Cardiac muscle cell (in vitro differentiated cells and primary cell): ENCODE data around the gene PDE4B. TPM values are rescaled to one million over a fixed set of nuclear protein-coding genes. Genes with fewer than 3 reads are reported as not detected.

Source experiments
- DNase-seq, 2 donors: peaks; one replicate each; pipeline versions ENCODE4 v3.0.0 to v3.0.0-alpha.2; 2010 to 2017; ENCODE audit warnings: low read depth in 1 of 2, low spot score in 1 of 2
- H3K27ac ChIP-seq: fragments of 200-600 bp; sonication (generic); 2 replicates; pipeline ENCODE4 v1.5.1; 2016
- H3K27me3 ChIP-seq: fragments of 200-600 bp; sonication (generic); 2 replicates; pipeline ENCODE4 v1.6.0; 2016; ENCODE audit warnings: control low read depth
- H3K36me3 ChIP-seq: fragments of 200-600 bp; sonication (generic); 2 replicates; pipeline ENCODE4 v1.5.1; 2016; ENCODE audit warnings: control low read depth
- H3K4me1 ChIP-seq: fragments of 200-600 bp; sonication (generic); 2 replicates; pipeline ENCODE4 v1.8.1; 2017; ENCODE audit warnings: low read depth, mild to moderate bottlenecking, mixed run types
- H3K4me3 ChIP-seq: fragments of 200-600 bp; sonication (generic); 2 replicates; pipeline ENCODE4 v1.5.1; 2016; ENCODE audit warnings: mild to moderate bottlenecking
- H3K9me3 ChIP-seq: fragments of 200-600 bp; sonication (generic); 2 replicates; pipeline ENCODE4 v1.5.1; 2017; ENCODE audit warnings: low read depth, mild to moderate bottlenecking, control low read depth
- polyA plus RNA-seq: library from polyadenylated mRNA; unstranded; fragments of >200 nt; fragmentation: Nextera tagmentation; extraction: Ambion mirVana; gene quantifications from 2 replicates; pipeline ENCODE4 v1.2.1, GENCODE V29; 2016
- total RNA-seq: library from RNA; depleted of rRNA; stranded (reverse); fragments of >200 nt; gene quantifications from 2 replicates; pipeline ENCODE4 v1.2.3, GENCODE V29; 2016
- TF ChIP-seq, protein P1 (sequence below): IDR thresholded peaks from 2 replicates; pipeline ENCODE4 v1.5.1; 2012; ENCODE audit warnings: low read depth, mild to moderate bottlenecking, low read length

The PDE4B gene
- total and polyA plus RNA-seq, 2 experiments from 2014 or later, result 0.65 to 3.9 TPM

DNA sequence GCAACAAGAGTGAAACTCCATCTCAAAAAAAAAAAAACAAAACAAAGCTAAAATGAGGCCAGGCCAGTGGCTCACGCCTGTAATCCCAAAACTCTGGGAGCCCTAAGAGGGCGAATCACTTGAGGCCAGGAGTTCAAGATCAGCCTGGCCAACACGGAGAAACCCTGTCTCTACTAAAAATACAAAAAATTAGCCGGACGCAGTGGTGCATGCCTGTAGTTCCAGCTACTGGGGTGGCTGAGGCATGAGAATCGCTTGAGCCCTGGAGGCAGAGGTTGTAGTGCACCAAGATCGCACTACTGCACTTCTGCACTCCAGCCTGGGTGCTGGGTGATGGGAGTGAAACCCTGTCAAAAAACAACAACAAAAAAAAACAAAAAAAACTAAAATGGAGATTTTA lies 550.0 kb downstream of the PDE4B start:
- TF ChIP-seq, protein P1, sequence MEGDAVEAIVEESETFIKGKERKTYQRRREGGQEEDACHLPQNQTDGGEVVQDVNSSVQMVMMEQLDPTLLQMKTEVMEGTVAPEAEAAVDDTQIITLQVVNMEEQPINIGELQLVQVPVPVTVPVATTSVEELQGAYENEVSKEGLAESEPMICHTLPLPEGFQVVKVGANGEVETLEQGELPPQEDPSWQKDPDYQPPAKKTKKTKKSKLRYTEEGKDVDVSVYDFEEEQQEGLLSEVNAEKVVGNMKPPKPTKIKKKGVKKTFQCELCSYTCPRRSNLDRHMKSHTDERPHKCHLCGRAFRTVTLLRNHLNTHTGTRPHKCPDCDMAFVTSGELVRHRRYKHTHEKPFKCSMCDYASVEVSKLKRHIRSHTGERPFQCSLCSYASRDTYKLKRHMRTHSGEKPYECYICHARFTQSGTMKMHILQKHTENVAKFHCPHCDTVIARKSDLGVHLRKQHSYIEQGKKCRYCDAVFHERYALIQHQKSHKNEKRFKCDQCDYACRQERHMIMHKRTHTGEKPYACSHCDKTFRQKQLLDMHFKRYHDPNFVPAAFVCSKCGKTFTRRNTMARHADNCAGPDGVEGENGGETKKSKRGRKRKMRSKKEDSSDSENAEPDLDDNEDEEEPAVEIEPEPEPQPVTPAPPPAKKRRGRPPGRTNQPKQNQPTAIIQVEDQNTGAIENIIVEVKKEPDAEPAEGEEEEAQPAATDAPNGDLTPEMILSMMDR, result no peak
- no peak overlapping the region for H3K27ac ChIP-seq
- no peak for DNase-seq

DNA sequence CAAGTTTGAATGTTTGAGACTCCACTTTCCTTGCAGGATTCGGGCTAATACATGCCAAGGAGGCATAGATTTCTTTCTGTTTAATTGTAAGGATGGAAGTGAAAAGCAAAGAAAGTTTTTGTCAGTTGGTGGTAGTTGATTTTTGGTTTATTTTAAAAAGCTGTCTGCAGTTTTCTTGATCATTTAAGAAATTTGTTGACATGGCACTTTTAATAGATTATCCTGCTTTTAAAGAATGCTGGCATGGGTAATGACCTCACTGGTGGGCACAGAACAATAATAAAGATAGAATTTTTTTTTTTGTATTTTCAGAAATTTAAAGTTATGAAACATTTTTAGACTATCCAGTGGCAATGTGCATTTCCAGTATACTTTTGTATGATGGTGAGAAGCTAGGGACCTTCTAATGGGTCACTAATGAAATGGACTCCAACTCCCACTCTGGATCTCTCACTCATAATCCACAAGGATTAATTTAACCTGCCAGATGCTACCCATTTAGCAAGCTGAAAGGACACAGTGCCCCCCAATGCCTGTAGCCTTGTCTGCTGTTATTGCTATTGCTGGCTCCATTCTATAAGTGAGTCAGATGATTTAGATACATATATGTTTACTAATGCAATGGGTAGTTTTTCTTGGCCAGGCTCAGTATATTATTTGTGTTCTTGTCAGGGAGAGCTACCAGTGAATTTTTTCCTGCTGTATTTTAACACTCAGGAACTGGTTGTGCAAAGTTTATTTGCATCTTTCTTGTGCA lies 551.1 kb downstream of the PDE4B start:
- no peaks in the 10 kb centered on the region for H3K4me1 ChIP-seq

More for the DNA sequence above, 550.0 kb downstream of the PDE4B start:
- Histone ChIP-seq H3K36me3 (no peaks in the 10 kb centered on the region), H3K4me3 (no peak overlapping the region), H3K4me1 (no peaks in the 10 kb centered on the region), H3K27me3 (no peaks in the 10 kb centered on the region), H3K9me3 (no peaks in the 10 kb centered on the region)

DNA sequence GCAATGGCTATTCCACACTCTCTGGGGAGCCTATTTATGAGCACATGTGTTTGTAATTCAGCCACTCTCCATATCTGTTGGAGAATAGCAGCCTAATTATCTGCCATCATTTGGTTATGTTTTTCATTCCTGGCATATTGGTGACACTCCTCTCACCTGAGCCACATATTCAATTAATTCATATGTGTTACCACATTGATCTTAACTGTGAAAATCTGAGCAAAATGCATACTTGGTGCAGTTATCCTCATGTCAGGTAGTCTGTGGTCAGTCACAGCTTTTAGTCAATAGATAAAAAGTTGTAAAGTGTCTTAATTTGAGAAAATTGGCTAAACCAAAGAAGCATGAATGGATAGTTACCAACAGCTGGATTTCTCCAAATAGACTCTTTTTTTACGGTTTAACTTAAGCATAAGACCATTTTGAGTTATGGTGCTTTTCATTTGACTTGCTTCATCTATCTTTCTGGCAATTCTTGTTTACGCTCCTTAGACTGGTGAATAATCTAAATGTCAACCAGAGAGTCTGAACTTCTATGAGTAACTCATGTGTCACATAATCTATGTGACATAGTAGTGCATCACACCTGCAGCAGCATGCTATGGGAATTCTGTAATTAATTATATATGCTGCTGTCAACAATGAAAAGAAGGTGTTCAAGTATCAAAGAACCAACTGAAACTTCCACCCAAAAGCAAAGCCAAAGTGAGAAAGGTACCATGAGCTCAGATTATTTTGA lies 553.5 kb downstream of the PDE4B start:
- TF ChIP-seq, protein P1, result no peak
- Histone ChIP-seq H3K4me1 (no peaks in the 10 kb centered on the region), H3K36me3 (no peaks in the 10 kb centered on the region), H3K27me3 (no peaks in the 10 kb centered on the region), H3K27ac (no peak overlapping the region), H3K9me3 (no peaks in the 10 kb centered on the region), H3K4me3 (no peak overlapping the region)
- no peak for DNase-seq

More for the DNA sequence above, 551.1 kb downstream of the PDE4B start:
- no peak overlapping the region for H3K4me3 ChIP-seq
- DNase-seq, result no peak
- H3K27me3 ChIP-seq, result no peaks in the 10 kb centered on the region
- H3K27ac ChIP-seq, result no peak overlapping the region
- no peaks in the 10 kb centered on the region for H3K9me3 ChIP-seq
- TF ChIP-seq, protein P1, result no peak
- H3K36me3 ChIP-seq, result no peaks in the 10 kb centered on the region

DNA sequence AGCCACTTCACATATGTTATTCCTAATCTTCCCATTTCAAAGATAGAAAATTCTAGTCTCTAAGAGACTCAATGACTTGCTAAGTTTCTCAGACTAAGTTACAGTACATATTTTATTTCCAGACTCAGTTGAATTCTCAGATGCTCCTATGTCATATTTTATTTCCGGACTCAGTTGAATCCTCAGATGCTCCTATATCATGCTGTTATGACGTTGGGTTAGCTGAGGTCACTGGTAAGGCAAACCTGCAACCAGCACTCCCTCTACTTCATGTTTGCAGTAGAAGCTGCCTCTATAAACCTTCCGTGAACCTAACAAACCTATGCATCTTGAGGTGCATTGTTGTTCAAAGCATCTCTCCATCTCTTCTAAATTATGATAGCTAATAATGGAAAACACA lies 554.2 kb downstream of the PDE4B start:
- H3K27ac ChIP-seq, result no peak overlapping the region
- TF ChIP-seq, protein P1, result no peak
- no peaks in the 10 kb centered on the region for H3K27me3 ChIP-seq
- no peak overlapping the region for H3K4me3 ChIP-seq
- no peaks in the 10 kb centered on the region for H3K4me1 ChIP-seq
- H3K36me3 ChIP-seq, result no peaks in the 10 kb centered on the region
- no peak for DNase-seq
- H3K9me3 ChIP-seq, result no peaks in the 10 kb centered on the region

DNA sequence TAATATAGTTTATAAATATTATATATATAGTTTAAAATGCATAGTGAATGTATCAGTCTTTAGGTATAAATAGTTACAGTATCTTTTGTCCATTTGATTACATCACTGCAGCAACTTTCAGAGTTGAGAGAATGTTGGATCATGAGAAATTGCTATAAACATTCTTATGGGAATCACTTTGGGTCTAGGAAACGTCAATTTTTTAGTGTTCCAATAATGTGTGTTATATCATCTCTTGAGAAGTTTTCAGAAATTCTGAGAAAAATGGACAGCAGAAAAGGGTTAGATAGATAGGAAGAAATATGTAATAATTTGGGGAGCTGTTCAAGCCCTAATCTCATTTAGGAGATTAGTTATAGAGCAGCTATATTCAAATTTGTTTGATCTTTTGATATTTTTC lies 556.1 kb downstream of the PDE4B start:
- Histone ChIP-seq H3K4me3 (no peak overlapping the region), H3K27me3 (no peaks in the 10 kb centered on the region), H3K4me1 (no peaks in the 10 kb centered on the region), H3K27ac (no peak overlapping the region), H3K9me3 (no peaks in the 10 kb centered on the region), H3K36me3 (no peaks in the 10 kb centered on the region)
- TF ChIP-seq, protein P1, result no peak
- DNase-seq, result no peak
